HCEC 1CT (cell line): ENCODE data around the gene SLC24A5.

Experiments used
- DNase-seq: peaks from one replicate; pipeline ENCODE4 v3.0.0-alpha.2; 2017

Gene SLC24A5

DNA sequence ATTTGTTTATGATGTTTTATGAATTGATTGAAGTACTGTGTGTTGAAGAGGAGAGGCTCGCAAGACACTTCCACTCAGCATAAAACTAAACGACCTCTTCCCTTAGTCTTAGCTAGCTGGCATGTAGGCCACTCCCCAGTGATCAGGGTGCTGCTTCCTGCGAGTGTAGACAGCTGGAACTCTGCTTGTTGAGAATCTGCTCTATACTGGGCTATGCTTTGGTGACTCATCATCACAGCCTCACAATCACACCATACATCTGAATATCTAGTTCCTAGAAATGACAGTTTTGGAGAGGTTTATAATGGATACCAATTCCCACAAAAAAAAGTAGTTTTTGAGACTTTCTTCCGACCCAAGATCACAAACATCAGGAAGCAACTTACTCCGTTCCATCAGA is 1.5 kb upstream of the SLC24A5 start:
- DNase-seq: peak; percentile 38

DNA sequence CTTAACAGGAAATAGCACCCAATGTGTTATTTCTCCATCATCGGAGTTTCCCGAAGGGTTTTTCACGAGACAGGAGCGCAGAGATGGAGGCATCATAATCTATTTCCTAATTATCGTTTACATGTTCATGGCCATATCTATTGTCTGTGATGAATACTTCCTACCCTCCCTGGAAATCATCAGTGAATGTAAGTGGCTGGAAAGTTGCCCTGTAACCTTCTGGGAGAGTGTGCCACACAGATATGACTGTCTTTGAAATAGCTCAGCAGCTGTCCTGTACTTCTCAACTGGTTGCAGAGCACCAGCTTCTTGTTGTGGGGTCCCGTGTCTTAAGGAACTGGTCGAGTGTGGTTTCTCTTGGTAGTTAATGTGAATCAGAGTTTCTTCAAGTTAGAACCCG is 1.1 kb downstream of the SLC24A5 start:
- DNase-seq: no peak

DNA sequence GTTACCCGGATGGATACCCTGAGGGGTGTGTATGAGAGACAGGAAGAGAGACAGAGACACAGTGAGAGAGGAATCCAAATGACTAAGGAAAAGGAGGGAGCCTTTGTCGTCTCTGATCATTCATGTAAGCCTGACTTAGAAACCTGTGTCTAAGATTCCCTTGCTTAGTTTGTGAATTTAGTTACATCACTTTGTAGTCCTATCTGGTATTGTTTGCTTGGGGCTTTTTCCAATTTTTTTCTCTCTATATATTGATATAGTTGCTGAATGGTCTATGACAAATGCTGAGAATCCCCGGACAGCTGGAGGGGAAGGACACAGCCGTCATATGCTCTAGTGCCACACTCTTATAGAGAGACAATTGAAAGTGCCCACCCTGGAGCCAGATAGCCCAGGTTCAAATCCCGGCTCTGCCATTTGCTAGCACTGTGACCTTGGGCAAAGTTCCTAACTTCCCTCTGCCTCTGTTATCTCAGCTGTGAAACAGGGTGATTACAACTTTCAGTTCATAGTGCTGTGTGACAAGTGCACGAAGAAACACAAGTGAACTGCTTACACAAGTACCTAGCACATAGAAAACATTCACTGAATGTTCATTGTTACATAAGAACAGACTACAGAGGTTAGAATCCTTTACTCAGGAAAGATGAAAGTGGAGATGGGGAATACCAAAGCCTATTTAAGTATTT is 6.0 kb downstream of the SLC24A5 start:
- no peak for DNase-seq

DNA sequence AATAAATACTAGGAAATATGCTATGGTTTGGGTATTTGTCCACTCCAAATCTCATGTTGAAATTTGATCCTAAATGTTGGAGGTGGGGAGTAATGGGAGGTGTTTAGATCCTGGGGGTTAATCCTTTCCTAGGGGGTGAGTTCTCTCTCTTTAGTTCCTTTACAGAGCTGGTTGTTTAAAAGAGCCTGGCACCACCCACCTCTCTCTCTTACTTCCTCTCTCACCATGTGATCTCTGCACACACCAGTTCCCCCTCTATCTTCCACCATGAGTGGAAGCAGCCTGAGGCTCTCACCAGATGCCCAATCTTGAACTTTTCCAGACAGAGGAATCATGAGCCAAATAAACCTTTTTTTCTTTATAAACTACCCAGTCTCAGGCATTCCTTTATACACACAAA is 10.5 kb downstream of the SLC24A5 start:
- no peak for DNase-seq

DNA sequence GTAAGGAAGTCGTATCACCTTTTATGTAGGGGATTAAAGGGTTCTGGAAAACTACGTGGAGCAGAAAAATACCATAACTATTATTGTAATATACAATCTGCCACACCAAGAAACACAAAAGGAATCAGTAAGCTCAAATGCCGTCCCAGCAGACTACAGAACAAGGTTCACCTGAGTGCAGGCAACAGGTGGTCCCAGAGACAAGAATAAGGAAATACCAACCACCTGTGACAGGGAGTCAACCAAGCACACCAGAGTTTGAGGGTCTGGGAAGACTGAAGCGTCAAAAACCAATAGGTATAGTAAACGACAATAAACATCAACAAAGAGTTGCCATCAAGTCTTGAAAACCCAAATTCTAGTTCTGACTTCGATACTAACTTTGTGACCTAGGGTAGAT is 12.1 kb downstream of the SLC24A5 start:
- no peak for DNase-seq

GRCh38 chr15:48143856-48144255 is 23.1 kb downstream of the SLC24A5 start:
- DNase-seq: peak; percentile 74

- DNase-seq: peak; percentile 52
Observed at GRCh38 chr15:48144889-48145288, 24.1 kb downstream of the SLC24A5 start.

DNA sequence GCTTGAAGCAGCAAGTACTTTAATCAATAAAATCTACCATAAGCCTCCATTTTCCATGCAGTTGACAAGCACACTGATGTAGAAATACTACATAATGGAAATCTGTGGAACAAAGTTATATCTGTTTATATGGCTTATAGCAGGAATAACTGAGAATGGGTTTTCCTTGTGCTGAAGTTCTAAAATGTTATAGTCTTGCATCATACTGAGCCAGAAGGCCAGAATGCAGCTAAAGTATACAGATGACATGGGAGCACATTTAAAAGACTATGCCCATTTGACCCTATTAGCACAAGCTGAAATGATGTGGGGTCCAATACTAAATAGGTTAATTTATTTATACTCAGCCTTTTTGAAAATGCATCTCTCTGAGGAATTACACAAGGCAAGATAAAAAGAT is 25.1 kb downstream of the SLC24A5 start:
- peak; percentile 37 for DNase-seq

GRCh38 chr15:48147358-48147757 is 26.6 kb downstream of the SLC24A5 start:
- no peak for DNase-seq

- peak; percentile 96 for DNase-seq
Observed at GRCh38 chr15:48149858-48150257, 29.1 kb downstream of the SLC24A5 start.

DNA sequence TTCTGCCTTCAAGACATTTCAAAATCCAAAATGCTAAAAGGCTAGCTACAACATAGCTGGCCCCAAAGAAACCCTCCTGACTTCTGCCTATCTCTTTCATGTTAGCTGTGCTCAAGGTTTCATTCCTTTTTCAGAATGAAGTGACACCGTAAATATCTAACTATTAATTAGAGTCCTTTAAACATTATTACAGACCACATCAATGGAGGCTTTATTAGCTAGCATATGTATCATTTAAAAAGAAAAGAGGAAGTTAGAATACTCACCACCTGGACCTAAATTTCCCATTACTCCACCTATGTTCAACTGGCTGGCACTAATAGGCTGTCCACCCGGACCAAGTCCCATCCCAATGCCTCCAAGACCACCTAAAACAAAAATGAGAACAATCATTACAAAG is 32.7 kb downstream of the SLC24A5 start:
- DNase-seq: no peak

DNA sequence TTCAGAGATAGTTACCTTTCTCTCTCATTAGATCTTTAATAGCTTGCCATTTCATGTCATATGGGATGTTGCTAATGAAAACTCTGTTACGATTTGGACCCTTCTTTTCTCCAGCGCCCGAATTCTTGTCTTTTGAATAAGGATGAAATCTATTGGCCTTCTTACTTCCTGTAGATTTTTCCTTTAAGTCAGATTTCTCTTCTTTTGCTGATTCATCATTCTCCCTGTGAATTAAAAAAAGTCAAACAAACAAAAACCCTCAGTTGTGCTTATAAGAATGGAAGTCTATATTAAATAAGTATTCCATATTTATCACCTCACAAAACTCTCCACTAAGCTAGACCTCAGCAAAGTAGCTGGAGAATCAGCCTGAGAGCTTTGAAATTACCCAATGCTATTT is 47.8 kb downstream of the SLC24A5 start:
- no peak for DNase-seq

- no peak for DNase-seq
Observed at GRCh38 chr15:48170981-48171380, 50.2 kb downstream of the SLC24A5 start.

GRCh38 chr15:48175126-48175525 is 54.3 kb downstream of the SLC24A5 start:
- no peak for DNase-seq

GRCh38 chr15:48176112-48176511 is 55.3 kb downstream of the SLC24A5 start:
- DNase-seq: no peak

- DNase-seq: no peak
Observed at GRCh38 chr15:48176957-48177356, 56.2 kb downstream of the SLC24A5 start.

DNA sequence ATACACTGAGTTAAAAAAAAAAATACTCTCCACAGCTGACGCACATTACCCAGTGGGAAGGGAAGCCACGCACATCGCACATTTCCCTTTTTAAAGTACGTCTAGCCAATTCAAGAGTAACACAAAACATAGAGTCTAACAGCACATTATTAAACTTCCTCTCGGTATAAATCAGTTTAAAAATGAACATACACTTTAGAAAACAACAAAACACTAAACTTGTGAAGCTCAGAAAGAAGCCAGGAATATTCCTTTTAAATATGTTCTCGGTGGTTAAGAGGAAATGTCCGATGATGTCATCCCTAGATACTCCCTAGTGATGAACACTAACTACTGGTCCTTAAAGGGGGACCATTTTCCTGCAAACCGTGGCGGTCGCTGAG is 56.6 kb downstream of the SLC24A5 start:
- peak; percentile 45 for DNase-seq

- DNase-seq: peak; percentile 45
Observed at GRCh38 chr15:48177766-48178647, 57.2 kb downstream of the SLC24A5 start, which contains the start of gene MYEF2. TSS of gene MYEF2 (minus strand) at chr15:48178295. CDS start at chr15:48178237, 58 bp downstream.

DNA sequence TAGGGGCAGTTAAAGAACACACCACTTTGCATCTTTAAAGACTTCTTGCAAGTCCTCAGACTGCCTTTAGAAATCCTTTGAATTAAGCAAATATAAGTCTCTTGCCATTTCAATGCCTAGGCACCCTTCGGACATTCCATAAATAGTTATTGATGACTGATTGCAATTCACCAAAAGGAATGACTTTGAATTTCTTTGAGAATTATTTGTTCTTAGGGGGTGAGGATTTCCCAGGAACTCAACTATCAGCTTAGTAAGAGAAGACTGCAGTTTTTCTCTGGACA is 57.8 kb downstream of the SLC24A5 start:
- no peak for DNase-seq

GRCh38 chr15:48182749-48183148 is 62.0 kb downstream of the SLC24A5 start:
- no peak for DNase-seq

GRCh38 chr15:48185529-48185928 is 64.7 kb downstream of the SLC24A5 start:
- no peak for DNase-seq

GRCh38 chr15:48186271-48186670 is 65.5 kb downstream of the SLC24A5 start:
- no peak for DNase-seq

DNA sequence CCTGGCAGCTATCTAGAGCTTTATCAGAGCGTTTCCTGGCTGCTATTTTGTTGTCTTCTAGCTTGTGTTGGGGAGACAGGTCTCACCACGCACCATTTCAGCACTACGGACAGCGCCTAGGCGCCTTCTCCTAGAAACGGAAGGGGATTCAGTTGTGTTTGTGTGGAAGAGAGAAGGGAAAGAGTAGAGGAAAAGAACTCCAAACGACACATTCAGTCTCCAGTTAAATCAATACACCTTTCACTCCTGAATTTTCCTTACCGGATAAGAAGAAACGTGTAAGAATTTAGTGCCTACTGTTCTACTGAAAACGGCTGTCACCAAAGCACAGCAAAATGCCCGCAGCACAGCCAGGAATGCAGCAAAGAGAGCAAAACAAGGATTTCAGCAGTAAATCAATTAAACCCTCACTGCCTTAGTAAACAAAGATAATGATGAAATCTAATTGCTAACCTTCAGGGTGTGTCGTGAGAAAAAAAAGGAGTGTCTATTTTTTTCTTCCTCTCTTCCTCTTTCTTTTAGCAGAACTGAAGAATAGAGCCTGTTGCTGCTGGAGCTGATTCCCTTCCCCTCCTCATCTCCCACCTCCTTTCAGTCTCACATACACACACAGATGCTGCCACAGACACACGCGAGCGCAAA is 70.3 kb downstream of the SLC24A5 start:
- DNase-seq: peak; percentile 47
